A172 (cell line): ENCODE data around the gene LINGO4. TPM values are rescaled to one million over a fixed set of nuclear protein-coding genes. Genes with fewer than 3 reads are reported as not detected.

Source experiments
- DNase-seq: peaks from one replicate; pipeline ENCODE4 v3.0.0-alpha.2; 2015; ENCODE audit warnings: low spot score
- total RNA-seq: library from RNA; depleted of rRNA; stranded (reverse); fragments of >200 nt; shearing (Covaris generic); gene quantifications from 2 replicates; pipeline ENCODE4 v1.2.3, GENCODE V29; 2014

Gene LINGO4
- total RNA-seq, 1 experiment from 2014 or later: not detected

DNA sequence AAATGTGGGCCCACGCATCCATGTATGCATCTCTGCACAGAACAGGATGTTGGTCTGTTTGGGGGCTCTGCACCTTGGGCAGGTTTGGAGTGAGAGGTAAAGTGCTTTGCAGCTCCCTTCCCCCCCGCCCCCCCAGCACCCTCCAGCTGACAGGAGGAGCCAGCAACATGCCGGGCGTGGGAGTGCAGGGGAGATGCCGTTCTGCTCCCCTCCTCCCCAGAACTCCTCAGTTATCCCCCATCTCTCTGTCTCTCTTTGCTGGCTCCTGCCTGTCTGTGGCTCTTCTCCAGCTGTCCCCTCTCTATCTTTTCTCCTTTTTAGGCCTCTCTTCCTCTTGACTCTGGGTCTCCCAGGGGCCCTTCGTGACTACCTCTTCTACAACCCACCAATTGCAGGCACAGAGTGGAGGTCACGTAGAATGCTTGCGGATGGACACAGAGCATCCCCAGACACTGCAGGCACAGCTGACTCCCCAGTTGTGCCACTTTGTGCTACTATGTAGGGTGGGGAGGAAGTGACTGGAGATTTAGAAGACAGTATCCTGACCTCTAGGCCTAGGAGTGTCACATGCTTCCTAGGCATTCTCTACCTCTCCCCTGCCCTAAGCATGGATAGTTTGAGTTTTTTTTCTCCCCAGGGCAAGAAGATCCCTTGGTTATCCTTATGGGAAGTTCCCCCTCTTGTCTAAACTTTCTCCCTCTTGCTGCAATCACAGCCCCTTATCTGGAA is 28.1 kb upstream of the LINGO4 start:
- no peak for DNase-seq

DNA sequence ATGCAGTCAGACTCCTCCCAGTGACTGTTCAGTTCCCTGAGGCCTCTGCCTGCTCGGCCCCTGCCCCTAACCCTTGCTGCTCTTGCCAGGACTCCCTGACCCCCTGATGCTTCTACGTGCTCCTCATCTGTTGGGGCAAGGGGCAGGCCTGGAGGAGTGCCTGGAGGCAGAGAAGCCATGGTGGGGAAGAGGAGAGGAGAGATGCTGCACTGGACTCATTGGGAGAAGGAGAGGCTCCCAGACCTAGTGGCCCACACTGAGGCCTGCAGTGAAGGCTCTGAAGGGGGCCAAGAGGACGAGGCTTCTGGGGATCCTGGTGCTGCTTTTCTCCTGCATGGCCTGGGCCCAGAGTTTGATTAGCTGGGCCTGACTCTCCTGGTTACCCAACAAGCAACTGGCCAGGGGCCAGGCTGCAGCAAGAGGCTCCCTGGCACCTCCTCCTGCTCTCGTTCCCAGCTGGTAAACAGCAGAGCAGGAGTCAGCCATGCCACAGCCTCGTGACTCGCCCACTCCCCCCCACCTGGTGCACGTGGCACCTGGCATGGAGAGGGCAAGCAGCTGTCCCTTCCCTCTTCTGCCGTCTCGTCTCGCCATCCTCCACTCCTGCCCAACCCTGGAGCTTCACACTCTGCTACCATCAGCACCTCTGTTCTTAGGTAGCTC is 27.2 kb upstream of the LINGO4 start:
- peak; percentile 64 for DNase-seq

- DNase-seq: no peak
Measured at GRCh38 chr1:151831605-151832004, 26.4 kb upstream of the LINGO4 start, which contains the start of gene RORC. TSS of gene RORC (minus strand) at chr1:151831802. CDS start at chr1:151831764, 38 bp downstream.

GRCh38 chr1:151831256-151831591 is 26.0 kb upstream of the LINGO4 start:
- DNase-seq: no peak

DNA sequence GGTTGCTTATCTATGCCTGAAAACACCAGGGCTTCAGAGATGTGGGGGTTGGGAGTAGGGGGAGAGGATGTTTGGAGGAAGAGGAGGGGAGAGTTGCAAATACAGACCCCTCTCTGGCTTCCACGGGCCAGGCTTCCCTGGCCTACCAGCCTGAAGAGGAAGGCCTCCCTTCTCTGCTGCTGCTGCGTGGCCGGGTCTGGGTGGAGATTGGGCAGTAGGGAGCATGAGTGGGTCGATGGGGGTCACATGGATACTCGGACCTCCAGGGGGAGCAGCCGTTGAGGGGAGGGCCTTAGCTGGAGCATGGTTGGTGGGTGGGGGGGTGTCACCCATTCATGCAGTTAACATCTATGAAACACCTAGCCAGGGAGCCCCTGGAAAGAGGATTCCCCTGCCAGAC is 24.8 kb upstream of the LINGO4 start:
- DNase-seq: no peak

DNA sequence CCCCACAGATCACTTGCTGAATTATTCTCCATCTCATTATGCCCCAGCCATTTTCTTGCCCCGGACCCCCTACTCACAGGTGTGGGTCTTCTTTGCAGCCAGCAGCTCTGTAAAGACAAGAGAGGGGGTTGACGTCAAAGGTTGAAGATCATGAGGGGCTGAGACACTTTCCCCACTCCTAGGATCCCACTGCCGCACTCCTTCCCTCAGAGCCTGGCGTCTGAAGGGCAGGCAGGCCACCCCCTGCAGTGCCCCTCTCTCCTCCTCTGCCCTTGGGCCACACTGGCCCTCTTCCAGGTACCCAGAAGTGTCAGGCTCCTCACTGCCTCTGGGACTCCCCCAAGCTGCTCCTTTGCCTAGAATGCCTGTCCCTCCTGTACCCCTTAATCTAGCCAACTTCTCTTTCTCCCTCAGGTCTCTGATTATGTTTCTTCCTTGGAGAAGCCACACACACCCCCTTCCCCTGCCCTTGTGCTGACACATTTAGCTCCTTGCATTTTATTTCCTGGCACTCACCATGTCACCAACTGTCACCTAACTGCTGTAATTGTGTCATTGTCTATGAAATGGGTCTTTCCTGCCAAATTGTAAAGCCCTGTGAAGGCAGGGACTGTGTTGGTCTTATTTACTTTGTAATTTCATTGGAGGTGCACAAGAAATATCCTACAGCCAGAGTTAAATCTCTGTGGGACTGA is 24.3 kb upstream of the LINGO4 start:
- DNase-seq: no peak

GRCh38 chr1:151828921-151829320 is 23.7 kb upstream of the LINGO4 start:
- DNase-seq: peak; percentile 78

GRCh38 chr1:151827853-151828252 is 22.6 kb upstream of the LINGO4 start:
- no peak for DNase-seq

GRCh38 chr1:151825751-151826660 is 20.8 kb upstream of the LINGO4 start:
- DNase-seq: no peak

- no peak for DNase-seq
Measured at GRCh38 chr1:151825204-151825603, 20.0 kb upstream of the LINGO4 start.

GRCh38 chr1:151823175-151823574 is 18.0 kb upstream of the LINGO4 start:
- no peak for DNase-seq

- no peak for DNase-seq
Measured at GRCh38 chr1:151822404-151822803, 17.2 kb upstream of the LINGO4 start.

- DNase-seq: no peak
Measured at GRCh38 chr1:151820940-151821339, 15.7 kb upstream of the LINGO4 start.

- DNase-seq: peak; percentile 41
Measured at GRCh38 chr1:151819976-151820623, 14.9 kb upstream of the LINGO4 start.

GRCh38 chr1:151819227-151819835 is 14.1 kb upstream of the LINGO4 start:
- DNase-seq: no peak

- DNase-seq: no peak
Measured at GRCh38 chr1:151817353-151817730, 12.1 kb upstream of the LINGO4 start.

DNA sequence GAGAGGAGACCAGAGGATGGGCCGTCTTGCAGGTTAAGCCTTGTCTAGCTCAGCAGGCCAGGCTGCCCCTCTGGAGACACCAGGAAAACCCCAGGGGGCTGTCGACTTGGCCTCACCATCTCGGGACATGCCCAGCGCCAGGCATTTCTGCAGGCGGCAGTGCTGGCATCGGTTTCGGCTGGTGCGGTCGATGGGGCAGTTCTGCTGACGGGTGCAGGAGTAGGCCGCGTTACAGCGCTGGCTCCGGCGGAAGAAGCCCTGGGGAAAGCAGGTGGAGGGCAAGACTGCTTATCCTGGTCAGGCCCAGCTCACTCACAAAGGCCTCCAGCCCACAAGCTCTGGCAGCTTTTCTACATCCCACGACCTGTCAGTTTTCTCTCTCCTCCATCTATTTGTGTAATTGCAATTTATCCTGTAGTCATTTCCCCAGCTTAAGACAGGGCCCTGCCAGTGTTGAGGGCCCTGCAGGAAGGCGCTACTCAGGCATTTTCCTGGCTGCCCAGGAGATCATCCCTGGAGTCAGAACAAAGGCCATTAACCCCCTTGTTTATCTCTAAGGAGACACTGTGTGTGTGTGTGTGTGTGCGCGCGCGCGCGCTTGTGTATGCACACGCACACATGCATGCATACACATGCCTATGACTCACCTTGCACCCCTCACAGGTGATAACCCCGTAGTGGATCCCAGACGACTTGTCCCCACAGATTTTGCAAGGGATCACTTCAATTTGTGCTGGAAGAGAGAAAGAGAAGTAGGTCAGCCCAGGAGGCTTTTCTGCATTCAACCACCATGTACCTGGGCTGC is 11.5 kb upstream of the LINGO4 start:
- DNase-seq: no peak

DNA sequence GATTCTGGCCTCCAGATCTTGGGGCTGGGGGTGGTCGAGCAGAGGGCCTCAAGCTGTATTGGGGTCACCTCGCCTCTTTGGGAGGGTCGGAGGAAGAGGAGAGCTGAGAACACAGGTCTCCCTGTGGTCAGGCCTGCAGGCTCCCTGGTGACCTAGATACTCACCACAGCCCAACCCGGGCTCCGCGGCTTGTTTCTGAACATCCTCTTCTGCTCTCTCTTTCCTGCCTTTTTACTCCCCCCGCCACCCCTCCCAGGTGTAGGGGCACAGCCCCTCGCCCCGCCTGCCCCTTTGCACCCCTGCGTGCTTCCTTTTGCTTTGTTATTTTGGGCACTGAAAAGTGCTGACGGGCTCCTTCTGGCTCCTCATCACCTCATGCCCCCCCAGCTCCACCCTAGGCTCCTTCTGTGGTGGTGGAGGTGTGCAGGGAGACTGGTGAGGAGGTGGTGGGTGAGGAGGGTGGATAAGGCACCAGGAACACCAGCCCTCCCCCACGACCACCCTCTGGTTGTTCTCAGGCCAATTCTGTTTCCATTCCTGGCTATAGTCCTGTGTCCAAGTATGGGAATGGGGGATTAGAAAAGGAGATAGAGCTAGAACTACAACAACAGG is 10.6 kb upstream of the LINGO4 start:
- DNase-seq: no peak

DNA sequence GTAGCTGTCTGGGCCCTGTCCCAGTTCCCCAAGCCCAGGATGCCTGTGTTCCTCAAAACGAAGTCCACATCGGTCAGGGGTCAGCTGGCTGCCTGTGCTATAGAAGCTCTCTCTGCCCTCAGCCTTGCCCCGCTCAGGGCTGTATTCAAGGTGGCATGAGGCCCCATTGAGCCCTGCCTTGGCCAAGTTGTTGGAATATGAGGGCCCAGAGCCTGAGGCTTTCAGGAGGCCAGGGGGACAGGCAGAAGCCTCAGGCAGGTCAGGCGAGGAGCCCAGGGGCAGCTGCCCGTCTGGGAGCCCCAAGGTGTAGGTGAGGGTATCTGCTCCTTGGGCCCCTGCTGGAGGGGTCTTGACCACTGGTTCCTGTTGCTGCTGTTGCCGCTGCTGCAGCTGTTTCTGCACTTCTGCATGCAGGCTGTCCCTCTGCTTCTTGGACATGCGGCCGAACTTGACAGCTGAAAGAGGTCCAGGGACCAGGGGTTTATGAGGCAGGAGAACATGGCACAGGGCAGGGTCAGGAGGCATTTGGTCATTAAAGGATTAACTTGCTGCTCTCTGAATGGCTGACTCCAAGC is 9.8 kb upstream of the LINGO4 start:
- DNase-seq: no peak
